Esophagus squamous epithelium (tissue), 4 donors: ENCODE data around the gene TIGAR.

Source experiments
- POLR2A ChIP-seq, 4 donors: fragments of 450-650 bp; IDR thresholded peaks; one replicate each; pipeline ENCODE4 v1.6.1; 2017; ENCODE audit warnings: antibody characterized with exemption in 4 of 4, mild to moderate bottlenecking in 4 of 4, moderate library complexity in 3 of 4
- TF ChIP-seq, protein P1 (sequence below), 6 experiments: fragments of 450-650 bp in 4 of 6; fragments of 200-600 bp in 2 of 6; sonication (generic) in 2 of 6; IDR thresholded peaks; one replicate each; pipeline ENCODE4 v1.5.1; 2016 to 2019; ENCODE audit warnings: antibody characterized with exemption in 6 of 6, mild to moderate bottlenecking in 4 of 6, moderate library complexity in 4 of 6

GRCh38 chr12:4356041-4356327, 35.0 kb downstream of the TIGAR start:
- TF ChIP-seq, protein P1, sequence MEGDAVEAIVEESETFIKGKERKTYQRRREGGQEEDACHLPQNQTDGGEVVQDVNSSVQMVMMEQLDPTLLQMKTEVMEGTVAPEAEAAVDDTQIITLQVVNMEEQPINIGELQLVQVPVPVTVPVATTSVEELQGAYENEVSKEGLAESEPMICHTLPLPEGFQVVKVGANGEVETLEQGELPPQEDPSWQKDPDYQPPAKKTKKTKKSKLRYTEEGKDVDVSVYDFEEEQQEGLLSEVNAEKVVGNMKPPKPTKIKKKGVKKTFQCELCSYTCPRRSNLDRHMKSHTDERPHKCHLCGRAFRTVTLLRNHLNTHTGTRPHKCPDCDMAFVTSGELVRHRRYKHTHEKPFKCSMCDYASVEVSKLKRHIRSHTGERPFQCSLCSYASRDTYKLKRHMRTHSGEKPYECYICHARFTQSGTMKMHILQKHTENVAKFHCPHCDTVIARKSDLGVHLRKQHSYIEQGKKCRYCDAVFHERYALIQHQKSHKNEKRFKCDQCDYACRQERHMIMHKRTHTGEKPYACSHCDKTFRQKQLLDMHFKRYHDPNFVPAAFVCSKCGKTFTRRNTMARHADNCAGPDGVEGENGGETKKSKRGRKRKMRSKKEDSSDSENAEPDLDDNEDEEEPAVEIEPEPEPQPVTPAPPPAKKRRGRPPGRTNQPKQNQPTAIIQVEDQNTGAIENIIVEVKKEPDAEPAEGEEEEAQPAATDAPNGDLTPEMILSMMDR (IDR thresholded peaks at IDR 0.05): peak in 1 of 6 experiments; percentile 41
- no peak for TF ChIP-seq POLR2A (IDR thresholded peaks at IDR 0.05)
